ENCODE data around the gene SPECC1L.

The SPECC1L gene

GRCh38 chr22:24404561-24405275, 134.1 kb downstream of the SPECC1L start:
- FAIRE-seq = no peak

GRCh38 chr22:24405631-24406321, 135.1 kb downstream of the SPECC1L start:
- no peak for FAIRE-seq

- no peak for FAIRE-seq
Measured at GRCh38 chr22:24406322-24407277, 136.0 kb downstream of the SPECC1L start.

- FAIRE-seq = no peak
Measured at GRCh38 chr22:24407278-24407665, 136.6 kb downstream of the SPECC1L start.

GRCh38 chr22:24407884-24408283, 137.3 kb downstream of the SPECC1L start:
- FAIRE-seq = no peak

GRCh38 chr22:24408630-24409029, 138.0 kb downstream of the SPECC1L start:
- FAIRE-seq = no peak

GRCh38 chr22:24409707-24410106, 139.1 kb downstream of the SPECC1L start:
- FAIRE-seq = no peak

GRCh38 chr22:24410110-24410856, 139.7 kb downstream of the SPECC1L start:
- FAIRE-seq = no peak

- FAIRE-seq = no peak
Measured at GRCh38 chr22:24411256-24412004, 140.8 kb downstream of the SPECC1L start.

- no peak for FAIRE-seq
Measured at GRCh38 chr22:24412274-24412673, 141.6 kb downstream of the SPECC1L start.

- no peak for FAIRE-seq
Measured at GRCh38 chr22:24413271-24413670, 142.6 kb downstream of the SPECC1L start.

- FAIRE-seq = no peak
Measured at GRCh38 chr22:24413736-24414385, 143.2 kb downstream of the SPECC1L start.

- no peak for FAIRE-seq
Measured at GRCh38 chr22:24414523-24414922, 143.9 kb downstream of the SPECC1L start.

GRCh38 chr22:24414984-24415945, 144.6 kb downstream of the SPECC1L start:
- no peak for FAIRE-seq

GRCh38 chr22:24416095-24416494, 145.5 kb downstream of the SPECC1L start:
- FAIRE-seq = no peak

GRCh38 chr22:24416611-24417010, 146.0 kb downstream of the SPECC1L start:
- FAIRE-seq = no peak

- no peak for FAIRE-seq
Measured at GRCh38 chr22:24417200-24417599, 146.6 kb downstream of the SPECC1L start.

- no peak for FAIRE-seq
Measured at GRCh38 chr22:24417901-24418641, 147.4 kb downstream of the SPECC1L start.

- FAIRE-seq = no peak
Measured at GRCh38 chr22:24418786-24419474, 148.3 kb downstream of the SPECC1L start.

All from islet of Langerhans (tissue), 1 donor.